GM19397 (cell line): Measurements from ENCODE around the gene ANKRD63.

ENCODE experiments used
- ATAC-seq: cut with Tn5 transposase; IDR thresholded peaks from one replicate; pipeline ENCODE4 v1.9.1; 2021; ENCODE audit warnings: mild to moderate bottlenecking, moderate library complexity; ENCODE audit not compliant: unreplicated experiment

Gene ANKRD63

DNA sequence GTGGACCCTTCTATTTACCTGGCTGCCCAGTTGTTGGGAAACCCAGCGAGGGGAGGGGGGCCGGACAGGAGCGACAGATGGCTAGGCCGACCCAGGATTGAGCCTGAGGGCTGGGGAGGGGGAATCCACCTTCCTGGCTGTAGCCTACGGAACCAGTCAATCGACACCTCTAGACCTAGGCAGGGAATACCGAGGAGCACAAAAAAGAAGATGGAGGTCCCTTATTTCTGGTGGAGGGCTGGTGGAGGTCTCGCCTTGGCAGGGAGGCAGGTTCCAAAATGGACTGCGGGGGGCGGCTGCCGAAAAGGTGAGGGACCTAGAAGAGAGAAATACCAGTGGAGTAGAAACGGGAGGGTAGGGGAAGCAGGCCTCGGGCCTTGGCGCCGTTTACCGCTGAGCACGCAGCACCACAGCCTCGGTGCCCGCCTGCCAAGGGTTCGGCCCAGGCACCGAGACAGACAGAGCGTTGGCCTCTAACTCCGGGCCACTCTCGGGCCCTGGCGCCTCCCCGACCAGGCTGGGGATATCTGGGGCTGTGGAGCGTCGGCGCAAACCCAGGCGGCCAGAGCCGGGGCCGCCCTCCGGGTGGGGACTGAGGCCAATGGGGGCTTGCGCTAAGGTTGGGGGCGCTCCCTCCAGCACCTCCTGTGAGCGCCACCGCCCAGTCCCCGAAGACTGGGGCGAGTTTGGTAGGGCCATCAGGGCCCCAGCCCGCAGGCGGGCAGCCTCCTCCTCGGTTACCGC, 1.6 kb downstream of the ANKRD63 start:
- no peak for ATAC-seq

DNA sequence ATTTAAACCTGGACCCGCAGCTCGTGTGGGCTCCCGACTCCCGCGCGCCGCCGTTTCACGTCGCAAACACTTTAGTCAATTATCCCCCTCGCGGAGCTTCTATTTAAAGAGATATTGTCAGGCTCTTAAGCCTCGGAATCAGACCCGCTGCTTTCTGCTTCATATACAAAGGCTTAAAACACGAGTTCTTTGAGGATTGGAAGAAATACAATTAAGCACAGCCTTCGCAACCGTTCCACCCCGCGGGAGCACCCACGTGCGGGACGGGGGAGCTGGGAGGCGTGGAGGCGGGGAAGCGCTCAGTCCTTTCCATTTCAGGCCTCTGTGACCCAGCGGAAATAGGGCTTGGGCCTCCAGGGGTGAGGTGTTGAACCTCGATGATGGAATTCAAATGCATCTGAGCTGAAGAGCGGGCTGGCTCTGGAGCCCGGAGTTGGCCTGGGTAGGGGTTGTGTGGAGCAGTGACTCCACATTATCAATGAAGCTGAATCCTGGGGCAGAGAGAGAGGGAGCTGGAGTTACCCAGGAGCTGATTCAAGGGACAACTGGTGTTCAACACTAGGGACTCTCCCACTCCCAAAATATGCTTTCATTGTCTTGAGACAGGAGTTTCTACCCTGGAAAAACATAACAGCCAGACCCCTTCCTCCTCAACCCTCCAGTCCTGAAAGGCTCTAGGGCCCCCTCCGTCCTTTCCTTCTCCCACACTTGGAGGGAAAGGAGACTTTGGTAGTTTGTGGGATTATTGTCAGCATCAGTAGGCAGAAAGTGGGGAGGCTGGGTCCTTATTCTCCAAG, 2.4 kb downstream of the ANKRD63 start:
- ATAC-seq, result no peak

DNA sequence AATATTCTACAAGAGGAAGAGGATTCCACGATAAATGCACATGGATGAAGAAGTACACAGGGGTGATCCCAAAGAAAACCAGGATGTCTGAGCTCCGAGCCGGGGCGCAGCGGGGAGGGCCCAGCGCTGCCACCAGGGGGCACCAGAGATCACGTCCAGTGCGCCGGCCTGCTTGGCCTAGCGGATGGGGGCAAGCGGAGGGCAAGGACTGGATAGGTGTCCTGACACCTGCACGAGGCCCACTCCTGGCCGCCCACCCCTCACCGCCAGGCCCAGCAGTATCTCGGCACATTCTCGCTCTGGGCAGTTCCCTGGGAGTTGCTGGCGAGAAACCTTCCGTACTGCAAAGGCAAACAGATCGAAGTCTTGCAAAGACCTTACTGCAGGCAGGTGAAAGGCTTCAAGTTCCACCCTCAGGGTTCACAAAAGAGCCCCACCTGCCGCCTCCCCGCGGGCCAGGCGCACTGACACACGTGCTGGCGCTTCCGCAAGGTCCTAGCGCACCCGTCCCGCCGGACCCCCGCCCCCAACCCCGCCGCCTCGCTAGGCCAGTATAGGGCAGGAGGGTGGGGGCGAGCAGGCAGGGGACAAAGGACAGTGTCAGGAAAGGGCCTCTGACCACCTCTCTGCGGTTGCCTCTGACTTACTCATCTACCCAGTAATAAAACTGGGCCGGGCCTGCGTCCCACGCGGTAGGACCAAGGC, 3.3 kb downstream of the ANKRD63 start:
- no peak for ATAC-seq

DNA sequence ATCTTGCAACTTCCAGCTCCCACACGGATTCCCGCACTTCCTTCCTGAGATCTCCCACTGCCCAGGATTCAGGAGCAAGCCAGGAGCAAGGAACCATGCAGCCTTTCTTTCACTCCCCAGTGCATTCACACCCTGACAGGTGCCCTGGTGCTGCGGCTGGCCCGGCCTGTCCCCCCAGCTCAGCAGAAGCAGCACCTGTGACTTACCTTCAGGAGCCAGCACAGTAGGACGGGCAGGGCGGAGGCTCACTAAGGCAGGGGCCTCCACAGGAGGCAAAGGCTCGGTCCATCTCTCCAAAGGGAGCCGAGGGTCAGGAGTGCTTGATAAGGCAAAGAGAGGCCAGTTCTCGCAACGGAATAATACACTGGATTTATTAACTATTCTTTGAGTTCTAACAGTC, 4.8 kb downstream of the ANKRD63 start:
- ATAC-seq, result no peak

DNA sequence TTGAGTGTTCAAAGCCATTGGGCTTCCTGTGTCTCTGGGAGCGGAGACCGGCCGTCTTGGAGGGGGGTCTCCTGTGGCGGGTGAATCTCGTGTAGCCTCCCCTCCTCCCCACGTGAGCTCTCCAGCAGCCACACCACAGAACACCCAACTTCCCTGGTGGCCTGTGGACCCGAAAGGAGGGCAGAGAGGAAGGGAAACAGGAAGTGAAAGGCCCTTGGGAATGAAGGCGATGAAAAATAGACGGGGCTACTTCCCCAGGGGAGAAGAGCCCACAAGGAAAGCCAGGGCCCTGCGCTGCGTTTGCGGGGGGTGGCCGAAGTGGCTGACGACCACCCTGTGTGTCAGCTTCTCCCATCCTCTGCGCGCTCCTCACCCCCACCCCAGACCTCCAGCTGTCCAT, 5.4 kb downstream of the ANKRD63 start:
- no peak for ATAC-seq

DNA sequence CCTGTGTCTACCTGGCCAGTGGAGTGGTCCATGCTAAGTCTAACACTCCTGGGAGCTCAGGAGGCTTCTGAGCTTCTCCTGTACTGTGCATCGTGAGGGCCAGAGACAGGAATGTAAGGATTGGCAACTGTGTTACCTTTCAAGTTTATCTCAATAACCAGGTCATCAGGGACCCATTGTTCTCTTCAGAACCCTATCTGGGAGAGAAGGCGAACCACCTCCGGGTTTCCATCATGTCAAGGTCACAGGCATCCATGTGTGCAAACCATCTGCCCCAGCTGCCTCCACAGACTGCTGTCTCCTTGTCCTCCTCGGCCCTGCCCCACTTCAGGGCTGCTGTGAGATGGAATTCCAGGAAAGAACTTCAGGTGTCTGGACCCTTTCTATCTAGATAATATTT, 5.9 kb downstream of the ANKRD63 start:
- ATAC-seq, result no peak

DNA sequence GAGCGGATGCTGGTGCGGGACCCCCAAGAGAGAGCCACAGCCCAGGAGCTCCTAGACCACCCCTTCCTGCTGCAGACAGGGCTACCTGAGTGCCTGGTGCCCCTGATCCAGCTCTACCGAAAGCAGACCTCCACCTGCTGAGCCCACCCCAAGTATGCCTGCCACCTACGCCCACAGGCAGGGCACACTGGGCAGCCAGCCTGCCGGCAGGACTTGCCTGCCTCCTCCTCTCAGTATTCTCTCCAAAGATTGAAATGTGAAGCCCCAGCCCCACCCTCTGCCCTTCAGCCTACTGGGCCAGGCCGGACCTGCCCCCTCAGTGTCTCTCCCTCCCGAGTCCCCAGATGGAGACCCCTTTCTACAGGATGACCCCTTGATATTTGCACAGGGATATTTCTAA, 6.9 kb downstream of the ANKRD63 start:
- no peak for ATAC-seq

DNA sequence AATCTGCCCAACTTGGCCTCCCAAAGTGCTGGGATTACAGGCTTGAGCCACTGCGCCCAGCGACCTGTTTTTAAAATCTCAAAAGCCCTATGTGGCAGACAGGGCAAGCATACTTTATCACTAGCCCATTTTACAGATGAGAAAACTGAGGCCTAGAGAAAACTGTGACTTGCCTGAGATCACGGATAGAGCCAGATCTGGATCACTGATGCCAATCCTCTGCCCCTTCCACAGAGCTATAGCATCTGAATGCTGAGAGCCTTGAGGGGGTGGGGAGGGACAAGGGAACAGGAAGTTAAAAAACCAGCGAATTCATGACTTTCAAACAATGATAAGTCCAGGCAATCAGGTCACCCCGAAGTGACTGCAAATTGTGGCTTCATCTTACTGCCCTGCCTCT, 7.3 kb downstream of the ANKRD63 start:
- no peak for ATAC-seq

DNA sequence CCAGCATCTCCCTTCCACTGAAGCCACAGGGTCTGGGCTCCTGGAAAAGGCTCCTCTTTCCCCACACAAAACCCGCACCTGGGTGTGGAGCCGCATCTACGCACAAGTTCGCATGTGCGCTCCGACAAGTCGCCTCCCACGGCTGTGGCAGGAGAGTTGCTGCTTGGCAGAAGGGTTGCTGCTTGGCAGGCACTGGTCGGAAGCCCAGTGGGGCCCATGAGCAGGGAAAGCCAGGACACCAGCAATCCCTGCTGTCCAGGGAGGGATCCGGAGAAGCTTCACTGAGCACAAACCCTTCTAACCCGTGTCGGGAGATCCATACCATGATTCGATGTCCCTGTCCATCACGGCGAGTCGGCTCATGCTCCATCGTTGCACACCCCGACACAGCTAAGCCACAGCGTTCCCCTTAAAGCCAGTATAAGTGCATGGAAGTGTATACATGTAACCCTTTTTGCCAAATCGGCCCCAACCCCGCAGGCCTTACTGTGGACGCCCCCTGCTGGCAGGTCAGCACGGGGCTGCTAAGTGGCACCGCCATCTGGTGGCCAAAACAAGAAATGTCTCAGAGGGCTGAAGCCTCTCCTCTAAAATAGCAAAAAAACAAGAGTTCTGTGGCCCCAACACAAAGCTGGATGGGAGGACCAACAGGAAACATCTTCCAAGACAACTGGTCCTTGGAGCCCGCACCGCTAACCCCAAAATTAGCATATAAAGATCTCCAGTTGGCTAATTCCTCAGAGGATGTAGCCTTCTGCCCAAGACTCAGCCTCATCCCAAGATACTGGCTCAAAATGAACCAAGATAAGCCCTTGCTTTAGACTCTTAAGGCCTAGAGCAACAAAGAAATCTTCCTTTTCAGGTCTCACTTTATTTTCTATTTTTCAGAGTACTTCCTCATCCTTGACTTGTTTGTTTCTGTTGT, 8.3 kb downstream of the ANKRD63 start:
- no peak for ATAC-seq

DNA sequence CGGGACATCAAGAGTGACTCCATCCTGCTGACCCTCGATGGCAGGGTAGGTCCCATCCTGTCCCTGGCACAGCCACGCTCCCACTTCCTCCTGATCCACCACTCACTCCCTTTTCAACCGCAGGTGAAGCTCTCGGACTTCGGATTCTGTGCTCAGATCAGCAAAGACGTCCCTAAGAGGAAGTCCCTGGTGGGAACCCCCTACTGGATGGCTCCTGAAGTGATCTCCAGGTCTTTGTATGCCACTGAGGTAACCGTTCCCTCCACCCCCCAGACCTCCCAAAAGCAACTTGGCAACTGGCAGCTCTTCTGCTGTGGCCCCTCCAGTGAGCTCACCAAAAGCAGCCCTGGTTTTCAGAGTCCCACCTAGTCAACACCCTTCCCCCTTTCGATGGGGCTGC, 9.4 kb downstream of the ANKRD63 start:
- no peak for ATAC-seq

DNA sequence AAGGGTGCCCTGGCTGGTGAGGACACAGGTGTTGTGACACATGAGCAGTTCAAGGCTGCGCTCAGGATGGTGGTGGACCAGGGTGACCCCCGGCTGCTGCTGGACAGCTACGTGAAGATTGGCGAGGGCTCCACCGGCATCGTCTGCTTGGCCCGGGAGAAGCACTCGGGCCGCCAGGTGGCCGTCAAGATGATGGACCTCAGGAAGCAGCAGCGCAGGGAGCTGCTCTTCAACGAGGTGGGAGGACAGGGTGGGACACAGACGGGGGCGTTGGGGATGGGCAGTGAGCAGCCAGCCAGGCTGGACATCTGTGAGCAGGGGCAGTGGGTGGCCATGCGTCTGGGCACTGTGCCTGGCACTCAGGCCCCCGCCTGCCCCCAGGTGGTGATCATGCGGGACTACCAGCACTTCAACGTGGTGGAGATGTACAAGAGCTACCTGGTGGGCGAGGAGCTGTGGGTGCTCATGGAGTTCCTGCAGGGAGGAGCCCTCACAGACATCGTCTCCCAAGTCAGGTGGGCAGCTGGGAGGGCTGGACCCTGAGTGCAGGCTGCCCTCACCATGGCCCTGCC, 10.3 kb downstream of the ANKRD63 start:
- no peak for ATAC-seq

DNA sequence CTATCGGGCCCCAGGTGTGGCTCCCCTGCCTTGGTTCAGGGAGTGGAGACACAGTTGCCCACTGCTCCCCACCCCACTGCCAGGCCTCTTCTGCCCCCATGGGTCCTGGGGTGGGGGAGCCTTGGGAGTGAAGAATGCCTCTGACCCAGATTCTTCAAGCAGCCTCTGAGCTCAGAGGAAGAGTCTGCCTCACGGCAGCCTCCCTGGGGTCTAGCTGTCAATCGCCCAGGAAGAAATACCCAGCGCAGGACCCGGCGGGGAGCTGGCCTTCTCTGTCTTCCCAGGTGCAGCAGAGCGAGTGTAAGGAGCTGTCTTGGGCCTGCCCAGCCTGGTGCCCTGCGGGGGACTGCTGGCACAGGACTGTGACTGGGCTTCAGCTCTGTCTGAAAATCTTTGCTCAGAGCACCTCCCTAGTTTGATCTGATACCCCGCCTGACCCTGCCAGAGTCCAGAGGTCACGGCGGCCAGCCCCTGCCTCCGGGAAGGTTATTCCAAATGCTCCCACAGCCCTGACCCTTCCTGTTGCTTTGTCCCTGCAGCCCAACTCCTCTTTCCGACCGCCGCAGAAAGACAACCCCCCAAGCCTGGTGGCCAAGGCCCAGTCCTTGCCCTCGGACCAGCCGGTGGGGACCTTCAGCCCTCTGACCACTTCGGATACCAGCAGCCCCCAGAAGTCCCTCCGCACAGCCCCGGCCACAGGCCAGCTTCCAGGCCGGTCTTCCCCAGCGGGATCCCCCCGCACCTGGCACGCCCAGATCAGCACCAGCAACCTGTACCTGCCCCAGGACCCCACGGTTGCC, 11.0 kb downstream of the ANKRD63 start:
- no peak for ATAC-seq

DNA sequence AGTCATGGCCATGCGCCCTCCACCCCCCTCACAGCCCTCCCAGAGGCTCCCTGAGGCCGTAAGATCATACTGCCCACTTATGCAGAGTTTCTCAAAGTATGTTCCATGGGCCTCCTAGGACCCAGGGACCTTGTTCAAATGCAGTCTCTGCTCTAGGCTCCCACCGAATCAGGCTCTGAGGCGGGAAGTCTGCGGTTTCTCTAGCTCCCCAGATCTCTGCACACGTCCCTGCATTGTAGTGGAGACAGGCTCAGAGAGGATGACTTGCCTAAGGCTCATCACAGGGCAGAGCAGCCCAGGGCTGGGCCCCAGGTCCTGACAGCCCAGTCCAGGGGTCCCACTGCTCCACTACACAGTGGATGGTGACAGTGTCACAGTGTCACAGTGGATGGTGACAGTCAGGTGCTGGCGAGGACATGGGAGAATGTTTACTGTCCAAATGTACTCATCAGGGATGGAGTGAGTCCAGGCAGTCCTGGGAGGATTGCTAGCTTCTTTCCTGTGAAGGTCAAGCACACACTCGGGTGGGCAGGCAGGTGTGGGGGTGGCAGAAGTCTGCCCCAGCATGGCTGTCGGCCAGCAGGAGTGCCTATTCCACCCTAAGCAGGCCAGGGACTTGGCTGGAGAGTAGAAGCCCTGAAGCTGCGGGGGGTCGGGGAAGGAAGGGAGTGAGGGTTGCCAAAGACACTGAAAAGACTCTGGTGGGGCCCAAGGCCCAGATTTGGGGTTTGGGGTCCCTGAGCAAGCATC, 12.4 kb downstream of the ANKRD63 start:
- no peak for ATAC-seq

DNA sequence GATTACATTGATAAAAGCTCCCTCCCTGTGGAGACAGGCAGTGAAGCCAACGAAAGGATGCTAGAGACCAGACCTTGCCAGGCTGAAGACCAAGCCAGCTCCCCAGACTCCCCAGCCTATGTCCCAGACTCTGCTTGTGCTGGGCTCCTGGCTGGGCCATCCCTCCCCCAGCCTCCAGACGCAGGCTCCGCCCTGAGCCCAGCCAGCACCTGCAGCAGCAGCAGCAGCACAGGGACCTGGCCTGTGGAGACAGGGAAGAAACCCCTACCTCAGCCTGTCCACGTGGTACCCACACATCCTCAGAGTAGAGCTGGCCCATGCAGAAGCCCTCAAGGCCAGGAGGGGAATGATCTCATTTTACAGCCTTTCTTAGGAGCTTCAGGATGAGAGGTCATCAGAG, 13.3 kb downstream of the ANKRD63 start:
- ATAC-seq, result no peak

DNA sequence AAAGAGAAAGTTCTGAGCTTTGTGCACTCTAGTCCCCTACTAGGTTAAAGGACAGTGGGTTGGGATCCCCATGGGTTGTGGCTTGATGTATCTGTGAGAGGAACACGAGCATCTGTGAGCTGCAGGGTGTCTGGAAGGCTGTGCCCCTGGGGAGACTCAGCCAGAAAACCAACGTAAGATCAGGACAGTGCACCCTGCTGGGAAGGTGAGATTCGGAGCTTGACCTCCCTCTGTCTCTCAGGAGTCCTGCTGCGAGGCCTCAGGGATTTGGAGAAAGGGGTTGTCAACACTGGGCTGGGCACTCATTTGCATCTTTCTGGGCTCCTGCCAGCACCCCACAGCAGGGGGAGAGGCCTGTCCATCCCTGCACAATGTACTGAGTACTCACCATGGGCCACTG, 15.2 kb downstream of the ANKRD63 start:
- no peak for ATAC-seq

DNA sequence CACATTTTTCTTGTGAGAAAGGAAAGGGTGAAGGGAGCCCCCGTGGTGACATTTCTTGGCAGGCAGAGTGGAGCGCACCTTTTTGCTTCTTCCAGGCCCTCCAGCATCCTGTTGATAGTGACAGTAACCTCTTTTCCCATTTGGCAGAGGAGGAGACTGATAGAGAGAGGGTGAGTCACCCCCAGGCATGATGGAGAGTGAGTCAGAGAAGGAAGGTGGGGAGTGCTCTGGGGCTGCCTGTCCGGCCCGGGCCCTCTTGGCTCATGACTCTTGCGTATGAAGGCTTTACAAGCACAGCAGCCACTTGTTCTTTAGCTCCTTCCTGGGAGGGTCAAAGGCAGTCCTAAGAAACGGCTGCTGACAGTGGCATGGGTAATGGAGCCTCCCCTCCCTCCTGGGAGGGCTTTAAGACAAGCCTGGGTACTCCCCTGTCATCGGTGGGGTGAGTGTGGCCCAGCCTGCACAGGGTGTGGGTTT, 16.0 kb downstream of the ANKRD63 start:
- ATAC-seq, result no peak

DNA sequence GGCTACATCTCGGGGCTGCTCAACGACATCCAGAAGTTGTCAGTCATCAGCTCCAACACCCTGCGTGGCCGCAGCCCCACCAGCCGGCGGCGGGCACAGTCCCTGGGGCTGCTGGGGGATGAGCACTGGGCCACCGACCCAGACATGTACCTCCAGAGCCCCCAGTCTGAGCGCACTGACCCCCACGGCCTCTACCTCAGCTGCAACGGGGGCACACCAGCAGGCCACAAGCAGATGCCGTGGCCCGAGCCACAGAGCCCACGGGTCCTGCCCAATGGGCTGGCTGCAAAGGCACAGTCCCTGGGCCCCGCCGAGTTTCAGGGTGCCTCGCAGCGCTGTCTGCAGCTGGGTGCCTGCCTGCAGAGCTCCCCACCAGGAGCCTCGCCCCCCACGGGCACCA, 17.0 kb downstream of the ANKRD63 start:
- no peak for ATAC-seq

DNA sequence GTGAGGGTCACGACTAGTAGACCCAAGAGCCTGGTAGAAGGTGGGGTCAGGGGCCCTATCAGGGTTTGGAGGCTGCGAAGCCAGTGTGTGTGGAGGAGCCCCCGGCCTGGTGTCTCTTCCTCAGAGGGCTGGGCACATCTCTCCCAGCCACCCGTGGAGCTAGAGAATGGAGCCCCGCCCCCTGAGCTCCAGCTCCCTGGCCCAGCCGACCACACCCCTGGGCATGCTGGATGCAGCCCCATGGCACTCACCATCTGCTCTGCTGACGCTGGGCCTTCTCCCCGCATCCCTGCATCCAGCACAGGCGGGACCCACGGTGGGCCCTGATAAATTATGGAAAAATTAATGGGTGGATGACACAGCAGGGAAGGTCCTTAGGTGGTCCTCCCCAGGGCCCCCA, 17.5 kb downstream of the ANKRD63 start:
- ATAC-seq, result no peak
